Measurements from ENCODE around the gene PELO. TPM values are rescaled to one million over a fixed set of nuclear protein-coding genes. Genes with fewer than 3 reads are reported as not detected.

Gene PELO
- total and polyA plus RNA-seq, 2 donors (not counting 1 experiment from before 2014, with no cell fraction given): 2.2 to 5.8 TPM

DNA sequence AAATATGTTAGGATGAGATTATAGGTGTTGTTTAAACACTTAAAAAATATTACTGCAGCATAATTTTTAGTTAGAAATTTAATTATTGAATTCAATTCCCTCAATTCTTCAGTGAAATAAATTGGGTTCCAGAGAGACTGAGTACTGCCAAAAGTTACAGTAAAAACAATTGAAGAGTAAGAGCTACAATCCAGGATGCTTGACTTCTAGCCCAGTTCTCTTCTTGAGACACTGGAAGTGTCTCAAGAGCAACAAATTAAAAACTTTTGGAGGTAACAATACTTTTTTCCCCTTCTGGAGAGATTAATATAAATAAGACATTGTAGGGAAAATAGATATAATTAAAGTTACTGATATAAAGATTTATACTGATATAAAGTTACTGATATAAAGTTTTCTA is 8.3 kb downstream of the PELO start:
- Mint-ChIP-seq H3K27ac (no peak overlapping the region), H3K27me3 (peaks cover 7% of the 10 kb centered on the region), H3K9me3 (ENCODE audit: insufficient read depth) (no peaks in the 10 kb centered on the region), H3K4me3 (no peak overlapping the region), H3K4me1 (peaks cover 25% of the 10 kb centered on the region)
- no peak overlapping the region for H3K4me2 ChIP-seq (replicated peaks; ENCODE audit: low read depth, low read length, poor library complexity, severe bottlenecking)
- DNase-seq (no peak), ATAC-seq (ENCODE audit: low read depth) (no peak)
- POLR2A ChIA-PET: no interaction called here
- no peaks in the 10 kb centered on the region for H3K36me3 ChIP-seq (replicated peaks in 1 of 2; ENCODE audit: control extremely low read depth in 1 of 2, control insufficient read depth in 1 of 2, extremely low read depth in 1 of 2, insufficient read depth in 2 of 2, low read length in 1 of 2)
- peaks cover 16 to 18% of the 10 kb centered on the region in 2 donors for H3K4me1 ChIP-seq (ENCODE audit: control insufficient read depth in 2 of 2, insufficient read depth in 2 of 2, low read length in 2 of 2)
- CTCF ChIA-PET: no interaction called here
- no peak overlapping the region for H2AFZ ChIP-seq (ENCODE audit: insufficient read depth, low read depth, low read length, poor library complexity, severe bottlenecking)
- H3K9ac ChIP-seq (ENCODE audit: low read length): no peak overlapping the region
- H3K27ac ChIP-seq (ENCODE audit: low read length in 2 of 2): no peak overlapping the region
- peaks cover 0 to 2% (median 0%) of the 10 kb centered on the region in 3 donors for H3K9me3 ChIP-seq (ENCODE audit: control extremely low read depth in 1 of 3, control insufficient read depth in 2 of 3, insufficient read depth in 1 of 3, low read length in 2 of 3)
- TF ChIP-seq EZH2 (IDR thresholded peaks at IDR 0.05; ENCODE audit: borderline replicate concordance, insufficient read depth, low read depth, low read length, poor library complexity, severe bottlenecking): no peak
- no peak overlapping the region for H3K4me3 ChIP-seq (ENCODE audit: control extremely low read depth in 1 of 5, extremely low read depth in 1 of 5, insufficient read depth in 1 of 5, low read depth in 2 of 5, low read length in 4 of 5)
- no peaks in the 10 kb centered on the region for H4K20me1 ChIP-seq (ENCODE audit: control insufficient read depth, insufficient read depth, low read length, poor library complexity, severe bottlenecking)
- H3K79me2 ChIP-seq (ENCODE audit: control insufficient read depth, insufficient read depth, low read length): peaks cover 14% of the 10 kb centered on the region
- H3K27me3 ChIP-seq (replicated peaks in 1 of 4; ENCODE audit: control extremely low read depth in 1 of 4, control insufficient read depth in 3 of 4, insufficient read depth in 4 of 4, low read length in 3 of 4): peaks cover 0 to 5% (median 0%) of the 10 kb centered on the region in 4 experiments
- intact Hi-C loops (cut with micrococcal nuclease): no loop called here

DNA sequence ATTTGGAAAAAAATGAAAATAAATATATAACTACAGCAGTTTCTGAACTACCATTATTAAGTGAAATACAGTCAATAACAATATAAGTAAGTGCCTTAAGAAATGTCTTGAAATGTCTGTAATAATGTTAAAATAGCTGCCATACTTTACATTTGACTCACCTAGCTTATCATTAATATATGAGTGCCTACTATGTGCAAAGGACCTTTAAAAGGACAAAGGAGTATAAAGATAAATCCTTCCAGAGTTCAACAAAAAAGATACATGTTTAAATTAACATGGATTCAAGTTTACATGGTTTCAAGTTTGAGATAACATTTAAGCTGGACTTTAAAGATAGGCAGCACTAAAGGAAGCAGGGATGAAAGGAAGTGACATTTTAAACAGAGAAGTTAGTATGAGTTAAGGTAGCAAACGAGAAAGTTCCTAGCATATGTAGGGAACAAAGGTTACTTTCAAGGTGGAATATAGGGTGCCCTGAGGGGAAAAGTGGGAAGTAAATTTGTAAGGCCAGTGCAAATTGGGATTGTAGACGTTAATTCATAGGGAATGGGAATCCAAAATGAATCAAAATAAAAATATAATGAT is 8.9 kb downstream of the PELO start:
- Histone ChIP-seq H3K27me3 (replicated peaks in 1 of 4; ENCODE audit: control extremely low read depth in 1 of 4, control insufficient read depth in 3 of 4, insufficient read depth in 4 of 4, low read length in 3 of 4) (peaks cover 0 to 5% (median 0%) of the 10 kb centered on the region in 4 experiments), H3K9me3 (ENCODE audit: control extremely low read depth in 1 of 3, control insufficient read depth in 2 of 3, insufficient read depth in 1 of 3, low read length in 2 of 3) (peaks cover 0 to 2% (median 0%) of the 10 kb centered on the region in 3 donors), H2AFZ (ENCODE audit: insufficient read depth, low read depth, low read length, poor library complexity, severe bottlenecking) (no peak overlapping the region), H3K9ac (ENCODE audit: low read length) (no peak overlapping the region), H3K4me3 (ENCODE audit: control extremely low read depth in 1 of 5, extremely low read depth in 1 of 5, insufficient read depth in 1 of 5, low read depth in 2 of 5, low read length in 4 of 5) (no peak overlapping the region), H3K36me3 (replicated peaks in 1 of 2; ENCODE audit: control extremely low read depth in 1 of 2, control insufficient read depth in 1 of 2, extremely low read depth in 1 of 2, insufficient read depth in 2 of 2, low read length in 1 of 2) (no peaks in the 10 kb centered on the region), H3K27ac (ENCODE audit: low read length in 2 of 2) (no peak overlapping the region), H4K20me1 (ENCODE audit: control insufficient read depth, insufficient read depth, low read length, poor library complexity, severe bottlenecking) (no peaks in the 10 kb centered on the region), H3K4me1 (ENCODE audit: control insufficient read depth in 2 of 2, insufficient read depth in 2 of 2, low read length in 2 of 2) (peaks cover 21 to 23% of the 10 kb centered on the region in 2 donors), H3K4me2 (replicated peaks; ENCODE audit: low read depth, low read length, poor library complexity, severe bottlenecking) (no peak overlapping the region), H3K79me2 (ENCODE audit: control insufficient read depth, insufficient read depth, low read length) (peaks cover 14% of the 10 kb centered on the region)
- ATAC-seq (ENCODE audit: low read depth) (no peak), DNase-seq (no peak)
- Mint-ChIP-seq H3K27ac (no peak overlapping the region), H3K27me3 (peaks cover 7% of the 10 kb centered on the region), H3K4me3 (no peak overlapping the region), H3K4me1 (peaks cover 31% of the 10 kb centered on the region), H3K9me3 (ENCODE audit: insufficient read depth) (no peaks in the 10 kb centered on the region)
- intact Hi-C loops (cut with micrococcal nuclease): no loop called here
- TF ChIP-seq, protein P1, sequence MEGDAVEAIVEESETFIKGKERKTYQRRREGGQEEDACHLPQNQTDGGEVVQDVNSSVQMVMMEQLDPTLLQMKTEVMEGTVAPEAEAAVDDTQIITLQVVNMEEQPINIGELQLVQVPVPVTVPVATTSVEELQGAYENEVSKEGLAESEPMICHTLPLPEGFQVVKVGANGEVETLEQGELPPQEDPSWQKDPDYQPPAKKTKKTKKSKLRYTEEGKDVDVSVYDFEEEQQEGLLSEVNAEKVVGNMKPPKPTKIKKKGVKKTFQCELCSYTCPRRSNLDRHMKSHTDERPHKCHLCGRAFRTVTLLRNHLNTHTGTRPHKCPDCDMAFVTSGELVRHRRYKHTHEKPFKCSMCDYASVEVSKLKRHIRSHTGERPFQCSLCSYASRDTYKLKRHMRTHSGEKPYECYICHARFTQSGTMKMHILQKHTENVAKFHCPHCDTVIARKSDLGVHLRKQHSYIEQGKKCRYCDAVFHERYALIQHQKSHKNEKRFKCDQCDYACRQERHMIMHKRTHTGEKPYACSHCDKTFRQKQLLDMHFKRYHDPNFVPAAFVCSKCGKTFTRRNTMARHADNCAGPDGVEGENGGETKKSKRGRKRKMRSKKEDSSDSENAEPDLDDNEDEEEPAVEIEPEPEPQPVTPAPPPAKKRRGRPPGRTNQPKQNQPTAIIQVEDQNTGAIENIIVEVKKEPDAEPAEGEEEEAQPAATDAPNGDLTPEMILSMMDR (IDR thresholded peaks at IDR 0.05): no peak
- no peak for TF ChIP-seq EZH2 (IDR thresholded peaks at IDR 0.05; ENCODE audit: borderline replicate concordance, insufficient read depth, low read depth, low read length, poor library complexity, severe bottlenecking)
- POLR2A ChIA-PET: no interaction called here
- CTCF ChIA-PET: no interaction called here
- 90% methylated on average over 1 of the region's 2 CpGs for WGBS (ENCODE audit: insufficient coverage)
